ENCODE data around the gene RHBG. TPM values are rescaled to one million over a fixed set of nuclear protein-coding genes. Genes with fewer than 3 reads are reported as not detected.
"Not testable (repeated sequence)": the region's sequence is repeated elsewhere in the genome, so short reads cannot be mapped to it uniquely, and the experiment has no call there.

RHBG gene, protein sequence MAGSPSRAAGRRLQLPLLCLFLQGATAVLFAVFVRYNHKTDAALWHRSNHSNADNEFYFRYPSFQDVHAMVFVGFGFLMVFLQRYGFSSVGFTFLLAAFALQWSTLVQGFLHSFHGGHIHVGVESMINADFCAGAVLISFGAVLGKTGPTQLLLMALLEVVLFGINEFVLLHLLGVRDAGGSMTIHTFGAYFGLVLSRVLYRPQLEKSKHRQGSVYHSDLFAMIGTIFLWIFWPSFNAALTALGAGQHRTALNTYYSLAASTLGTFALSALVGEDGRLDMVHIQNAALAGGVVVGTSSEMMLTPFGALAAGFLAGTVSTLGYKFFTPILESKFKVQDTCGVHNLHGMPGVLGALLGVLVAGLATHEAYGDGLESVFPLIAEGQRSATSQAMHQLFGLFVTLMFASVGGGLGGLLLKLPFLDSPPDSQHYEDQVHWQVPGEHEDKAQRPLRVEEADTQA
- total RNA-seq: not detected
- long read RNA-seq: 0 reads

GRCh38 chr1:156368889-156369684, at the start of gene RHBG:
Gene RHBG (plus strand): TSS chr1:156369211. CDS start chr1:156369250, 39 bp downstream.
- intact Hi-C loops (cut with micrococcal nuclease): no loop called here
- peak; percentile 35 for DNase-seq
- TF ChIP-seq CTCF (IDR thresholded peaks at IDR 0.05; ENCODE audit: borderline replicate concordance): no peak

DNA sequence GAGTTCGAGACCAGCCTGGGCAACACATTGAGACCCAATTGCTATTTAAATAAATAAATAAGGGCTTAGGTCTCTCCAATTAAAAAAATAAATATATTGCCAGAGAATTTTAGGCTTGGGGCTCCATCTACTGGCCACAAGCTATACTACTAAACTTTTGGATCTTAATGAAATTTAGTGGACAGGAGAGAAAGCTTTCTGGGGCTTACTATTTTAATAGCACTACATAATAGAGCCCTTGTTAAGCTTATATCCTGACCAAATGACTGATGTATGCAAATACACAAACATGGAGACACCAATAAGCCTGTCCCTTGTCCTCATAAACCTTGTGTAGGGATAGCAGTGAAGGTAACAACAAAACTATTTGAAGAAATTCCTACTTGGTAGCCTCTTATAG, 49.3 kb upstream of the RHBG start:
- Histone ChIP-seq H3K27ac (replicated peaks) (no peak overlapping the region), H3K36me3 (peaks cover 100% of the 10 kb centered on the region), H3K27me3 (ENCODE audit: low read depth) (no peaks in the 10 kb centered on the region), H3K4me1 (no peaks in the 10 kb centered on the region), H3K4me3 (no peak overlapping the region), H3K9me3 (replicated peaks) (no peaks in the 10 kb centered on the region)
- TF ChIP-seq CTCF (IDR thresholded peaks at IDR 0.05; ENCODE audit: borderline replicate concordance): peak; percentile 57
- intact Hi-C loops (cut with micrococcal nuclease): no loop called here
- DNase-seq: no peak

More at GRCh38 chr1:156368889-156369684, at the start of gene RHBG:
- Histone ChIP-seq H3K27me3 (ENCODE audit: low read depth) (peaks cover 92% of the 10 kb centered on the region), H3K9me3 (replicated peaks) (no peaks in the 10 kb centered on the region), H3K36me3 (no peaks in the 10 kb centered on the region), H3K4me3 (peak within 1 kb of the TSS; percentile 62), H3K27ac (replicated peaks) (no peak within 1 kb of the TSS), H3K4me1 (peaks cover 9% of the 10 kb centered on the region)

DNA sequence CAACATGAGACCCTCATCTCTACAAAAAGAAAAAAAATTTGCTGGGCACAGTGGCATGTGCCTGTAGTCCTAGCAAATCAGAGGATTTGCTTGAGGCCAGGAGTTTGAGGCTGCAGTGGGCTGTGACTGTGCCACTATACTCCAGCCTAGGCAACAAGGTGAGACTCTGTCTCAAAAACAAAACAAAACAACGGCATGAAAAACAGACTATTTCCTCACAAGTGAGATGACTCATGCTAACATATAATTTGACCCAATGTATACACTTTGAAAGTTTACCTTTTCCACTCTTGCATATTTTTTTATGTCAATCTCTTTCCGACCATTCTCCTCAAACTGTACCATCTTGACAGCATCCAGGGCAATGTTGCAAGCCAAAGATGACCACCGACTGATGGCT, 48.5 kb upstream of the RHBG start:
- Histone ChIP-seq H3K36me3 (peaks cover 100% of the 10 kb centered on the region), H3K4me3 (no peak overlapping the region), H3K27ac (replicated peaks) (no peak overlapping the region), H3K4me1 (no peaks in the 10 kb centered on the region), H3K9me3 (replicated peaks) (no peaks in the 10 kb centered on the region), H3K27me3 (ENCODE audit: low read depth) (no peaks in the 10 kb centered on the region)
- no peak for TF ChIP-seq CTCF (IDR thresholded peaks at IDR 0.05; ENCODE audit: borderline replicate concordance)
- intact Hi-C loops (cut with micrococcal nuclease): no loop called here
- DNase-seq: no peak

GRCh38 chr1:156323179-156323578, 45.8 kb upstream of the RHBG start:
- H3K4me3 ChIP-seq; H3K27me3 ChIP-seq (ENCODE audit: low read depth); H3K9me3 ChIP-seq (replicated peaks); intact Hi-C loops (cut with micrococcal nuclease); DNase-seq; H3K4me1 ChIP-seq; H3K27ac ChIP-seq (replicated peaks): not testable (repeated sequence)
- H3K36me3 ChIP-seq: peaks cover 89% of the 10 kb centered on the region

- Histone ChIP-seq H3K4me3 (peak overlapping the region; percentile 75), H3K4me1 (peaks cover 32% of the 10 kb centered on the region), H3K27me3 (ENCODE audit: low read depth) (no peaks in the 10 kb centered on the region), H3K9me3 (replicated peaks) (no peaks in the 10 kb centered on the region), H3K36me3 (peaks cover 46% of the 10 kb centered on the region), H3K27ac (replicated peaks) (no peak overlapping the region)
- DNase-seq: no peak
- intact Hi-C loops (cut with micrococcal nuclease): no loop called here
- no peak for TF ChIP-seq CTCF (IDR thresholded peaks at IDR 0.05; ENCODE audit: borderline replicate concordance)
Measured at GRCh38 chr1:156336242-156336641, 32.8 kb upstream of the RHBG start.

Data from left ventricle myocardium inferior (tissue), 1 donor.